ENCODE results near the gene MYL5. TPM values are rescaled to one million over a fixed set of nuclear protein-coding genes. Genes with fewer than 3 reads are reported as not detected.

The MYL5 gene
- total and polyA plus RNA-seq, 2 of the 13 experiments (the other 11 are each of a cell fraction or from before 2014, with no cell fraction given), result 6.5 to 16.0 TPM

GRCh38 chr4:705278-706082, 31.1 kb downstream of the MYL5 start, which contains the start of gene PCGF3 (continued):
- TF ChIP-seq BRD4 (CRISPR knock-in tag; IDR thresholded peaks at IDR 0.05), result peak; percentile 31; the same call in 1 of the 2 replicates
- TF ChIP-seq, protein P1, sequence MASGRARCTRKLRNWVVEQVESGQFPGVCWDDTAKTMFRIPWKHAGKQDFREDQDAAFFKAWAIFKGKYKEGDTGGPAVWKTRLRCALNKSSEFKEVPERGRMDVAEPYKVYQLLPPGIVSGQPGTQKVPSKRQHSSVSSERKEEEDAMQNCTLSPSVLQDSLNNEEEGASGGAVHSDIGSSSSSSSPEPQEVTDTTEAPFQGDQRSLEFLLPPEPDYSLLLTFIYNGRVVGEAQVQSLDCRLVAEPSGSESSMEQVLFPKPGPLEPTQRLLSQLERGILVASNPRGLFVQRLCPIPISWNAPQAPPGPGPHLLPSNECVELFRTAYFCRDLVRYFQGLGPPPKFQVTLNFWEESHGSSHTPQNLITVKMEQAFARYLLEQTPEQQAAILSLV (CRISPR knock-in tag; IDR thresholded peaks at IDR 0.05; ENCODE audit: borderline replicate concordance), result peak; percentile 62; the same call in 1 of the 2 replicates
- TF ChIP-seq POLR2AphosphoS5 (IDR thresholded peaks at IDR 0.05; ENCODE audit: low read depth, low read length), result peak; percentile 63
- TF ChIP-seq ZNF234 (CRISPR knock-in tag; conservative IDR thresholded peaks at IDR 0.05), result no peak
- no peak; the same call in 1 of the 2 replicates for TF ChIP-seq ZSCAN9 (CRISPR knock-in tag; IDR thresholded peaks at IDR 0.05; ENCODE audit: borderline replicate concordance)
- TF ChIP-seq, protein P2, sequence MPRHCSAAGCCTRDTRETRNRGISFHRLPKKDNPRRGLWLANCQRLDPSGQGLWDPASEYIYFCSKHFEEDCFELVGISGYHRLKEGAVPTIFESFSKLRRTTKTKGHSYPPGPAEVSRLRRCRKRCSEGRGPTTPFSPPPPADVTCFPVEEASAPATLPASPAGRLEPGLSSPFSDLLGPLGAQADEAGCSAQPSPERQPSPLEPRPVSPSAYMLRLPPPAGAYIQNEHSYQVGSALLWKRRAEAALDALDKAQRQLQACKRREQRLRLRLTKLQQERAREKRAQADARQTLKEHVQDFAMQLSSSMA (CRISPR knock-in tag; IDR thresholded peaks at IDR 0.05), result no peak
- no peak for TF ChIP-seq ZNF292 (CRISPR knock-in tag; IDR thresholded peaks at IDR 0.05; ENCODE audit: borderline replicate concordance, low read depth)
- TF ChIP-seq ZMYM2 (CRISPR knock-in tag; IDR thresholded peaks at IDR 0.05), result 0 out of 2 replicates have a peak, but pooled peaks have one; percentile 21
- no peak for TF ChIP-seq ATM (IDR thresholded peaks at IDR 0.05; ENCODE audit: borderline replicate concordance)
- TF ChIP-seq MXI1 (IDR thresholded peaks at IDR 0.05; ENCODE audit: borderline replicate concordance, low read depth, low read length), result peak; percentile 17; the same call in 1 of the 3 replicates
- TF ChIP-seq, protein P3, sequence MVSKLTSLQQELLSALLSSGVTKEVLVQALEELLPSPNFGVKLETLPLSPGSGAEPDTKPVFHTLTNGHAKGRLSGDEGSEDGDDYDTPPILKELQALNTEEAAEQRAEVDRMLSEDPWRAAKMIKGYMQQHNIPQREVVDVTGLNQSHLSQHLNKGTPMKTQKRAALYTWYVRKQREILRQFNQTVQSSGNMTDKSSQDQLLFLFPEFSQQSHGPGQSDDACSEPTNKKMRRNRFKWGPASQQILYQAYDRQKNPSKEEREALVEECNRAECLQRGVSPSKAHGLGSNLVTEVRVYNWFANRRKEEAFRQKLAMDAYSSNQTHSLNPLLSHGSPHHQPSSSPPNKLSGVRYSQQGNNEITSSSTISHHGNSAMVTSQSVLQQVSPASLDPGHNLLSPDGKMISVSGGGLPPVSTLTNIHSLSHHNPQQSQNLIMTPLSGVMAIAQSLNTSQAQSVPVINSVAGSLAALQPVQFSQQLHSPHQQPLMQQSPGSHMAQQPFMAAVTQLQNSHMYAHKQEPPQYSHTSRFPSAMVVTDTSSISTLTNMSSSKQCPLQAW (CRISPR knock-in tag; IDR thresholded peaks at IDR 0.05), result no peak
- no peak for TF ChIP-seq USF2 (IDR thresholded peaks at IDR 0.05; ENCODE audit: low read depth, low read length)
- no peak for TF ChIP-seq USF2 (CRISPR knock-in tag; IDR thresholded peaks at IDR 0.05; ENCODE audit: borderline replicate concordance)
- no peak for TF ChIP-seq MTA1 (CRISPR knock-in tag; IDR thresholded peaks at IDR 0.05; ENCODE audit: borderline replicate concordance)
- TF ChIP-seq ZNF136 (CRISPR knock-in tag; IDR thresholded peaks at IDR 0.05; ENCODE audit: low read depth), result no peak
- TF ChIP-seq ZBTB42 (CRISPR knock-in tag; IDR thresholded peaks at IDR 0.05), result no peak
- no peak for TF ChIP-seq REL (CRISPR knock-in tag; conservative IDR thresholded peaks at IDR 0.05)
- TF ChIP-seq PHB2 (IDR thresholded peaks at IDR 0.05; ENCODE audit: partially characterized antibody), result no peak
- no peak for TF ChIP-seq CERS6 (CRISPR knock-in tag; IDR thresholded peaks at IDR 0.05)
- no peak for TF ChIP-seq FOXM1 (CRISPR knock-in tag; IDR thresholded peaks at IDR 0.05)
- no peak for TF ChIP-seq ZNF180 (CRISPR knock-in tag; IDR thresholded peaks at IDR 0.05; ENCODE audit: borderline replicate concordance, low read depth)
- TF ChIP-seq MLX (CRISPR knock-in tag; IDR thresholded peaks at IDR 0.05), result no peak
- no peak for TF ChIP-seq YEATS2 (CRISPR knock-in tag; IDR thresholded peaks at IDR 0.05; ENCODE audit: borderline replicate concordance)
